PC-3 (cell line): ENCODE results near the gene TNFRSF18. TPM values are rescaled to one million over a fixed set of nuclear protein-coding genes. Genes with fewer than 3 reads are reported as not detected.

Experiments used
- ATAC-seq: fragments of 200-7000 bp; cut with Tn5 transposase; 2 replicates; pipeline ENCODE4 v1.9.1; 2020; ENCODE audit warnings: mild to moderate bottlenecking, moderate library complexity
- BruUV-seq: library from RNA; stranded (reverse); fragments of 400-500 nt; replicated peaks from 2 replicates; lab custom pipeline; 2021; lab: Mats Ljungman, UMichigan
- CTCF ChIA-PET: fragments of 300-600 bp; sonication (Branson Sonifier 250); formaldehyde crosslinking; loops from one replicate; lab custom pipeline; 2022; ENCODE audit warnings: antibody characterized with exemption; lab: Charles Lee
- POLR2A ChIA-PET: fragments of 300-600 bp; sonication (Branson Sonifier 250); formaldehyde crosslinking; loops from one replicate; lab custom pipeline; 2022; ENCODE audit warnings: antibody characterized with exemption; ENCODE audit not compliant: unreplicated experiment; lab: Charles Lee
- DNase-seq: peaks from one replicate; pipeline ENCODE4 v3.0.0-alpha.2; 2015
- H2AFZ ChIP-seq: fragments of 300-600 bp; sonication (generic); 2 replicates; pipeline ENCODE4 v1.6.0; 2016; ENCODE audit warnings: antibody characterized with exemption, low read length
- H3F3A ChIP-seq: fragments of 300-600 bp; sonication (generic); one replicate; pipeline ENCODE4 v1.6.0; 2017; ENCODE audit warnings: antibody characterized with exemption, low read length, control low read depth, mild to moderate bottlenecking; ENCODE audit not compliant: unreplicated experiment
- H3K27ac ChIP-seq: fragments of 300-600 bp; sonication (generic); 2 replicates; pipeline ENCODE4 v1.5.1; 2016; ENCODE audit warnings: mild to moderate bottlenecking, low read length
- H3K27me3 ChIP-seq: fragments of 300-600 bp; sonication (generic); 2 replicates; pipeline ENCODE4 v1.6.1; 2016; ENCODE audit warnings: low read length, mixed read lengths
- H3K36me3 ChIP-seq: fragments of 300-600 bp; sonication (generic); 2 replicates; pipeline ENCODE4 v1.6.1; 2016; ENCODE audit warnings: low read depth, mixed run types, low read length, mixed read lengths
- H3K4me1 ChIP-seq: fragments of 300-600 bp; sonication (generic); 2 replicates; pipeline ENCODE4 v1.5.1; 2016; ENCODE audit warnings: low read length; ENCODE audit not compliant: insufficient read depth
- H3K4me2 ChIP-seq: fragments of 300-600 bp; sonication (generic); 2 replicates; pipeline ENCODE4 v1.6.0; 2016; ENCODE audit warnings: low read length
- H3K4me3 ChIP-seq: fragments of 300-600 bp; sonication (generic); 2 replicates; pipeline ENCODE4 v1.5.1; 2016; ENCODE audit warnings: mild to moderate bottlenecking, low read length, mixed read lengths
- H3K79me2 ChIP-seq: fragments of 300-600 bp; sonication (generic); 2 replicates; pipeline ENCODE4 v1.6.1; 2017; ENCODE audit warnings: low read length, mixed read lengths
- H3K9ac ChIP-seq: fragments of 300-600 bp; sonication (generic); 2 replicates; pipeline ENCODE4 v1.6.0; 2016; ENCODE audit warnings: mild to moderate bottlenecking, low read length
- H3K9me2 ChIP-seq: fragments of 300-600 bp; sonication (generic); replicated peaks from 2 replicates; pipeline ENCODE4 v1.6.1; 2016; ENCODE audit warnings: mixed run types, low read length, mixed read lengths
- H3K9me3 ChIP-seq: fragments of 300-600 bp; sonication (generic); 2 replicates; pipeline ENCODE4 v1.6.1; 2016; ENCODE audit warnings: low read length, mixed read lengths
- H4K20me1 ChIP-seq: fragments of 300-600 bp; sonication (generic); 2 replicates; pipeline ENCODE4 v1.6.1; 2016; ENCODE audit warnings: low read length, mixed read lengths
- EZH2 ChIP-seq: fragments of 300-600 bp; sonication (generic); IDR thresholded peaks from one replicate; pipeline ENCODE4 v1.6.1; 2017; ENCODE audit warnings: antibody characterized with exemption, mild to moderate bottlenecking, low read length; ENCODE audit not compliant: unreplicated experiment
- EZH2phosphoT487 ChIP-seq: fragments of 300-600 bp; sonication (generic); IDR thresholded peaks from 2 replicates; pipeline ENCODE4 v1.6.1; 2018; ENCODE audit warnings: mild to moderate bottlenecking, antibody characterized with exemption, low read length, borderline replicate concordance
- intact Hi-C: fragments of 100-400 bp; cut with micrococcal nuclease; formaldehyde crosslinking; loops from 2 replicates; pipeline ENCODE4 v1.9.0; 2023
- total RNA-seq: library from RNA; depleted of rRNA; stranded (reverse); fragments of >200 nt; gene quantifications from 2 replicates; pipeline ENCODE4 v1.2.3, GENCODE V29; 2014
- TF ChIP-seq, protein P1 (sequence below): fragments of 300-600 bp; sonication (generic); conservative IDR thresholded peaks from 2 replicates; pipeline ENCODE4 v1.5.1; 2017; ENCODE audit warnings: antibody characterized with exemption, low read depth, mild to moderate bottlenecking, low read length

The TNFRSF18 gene
- total RNA-seq, 1 experiment from 2014 or later: 87.2 TPM

DNA sequence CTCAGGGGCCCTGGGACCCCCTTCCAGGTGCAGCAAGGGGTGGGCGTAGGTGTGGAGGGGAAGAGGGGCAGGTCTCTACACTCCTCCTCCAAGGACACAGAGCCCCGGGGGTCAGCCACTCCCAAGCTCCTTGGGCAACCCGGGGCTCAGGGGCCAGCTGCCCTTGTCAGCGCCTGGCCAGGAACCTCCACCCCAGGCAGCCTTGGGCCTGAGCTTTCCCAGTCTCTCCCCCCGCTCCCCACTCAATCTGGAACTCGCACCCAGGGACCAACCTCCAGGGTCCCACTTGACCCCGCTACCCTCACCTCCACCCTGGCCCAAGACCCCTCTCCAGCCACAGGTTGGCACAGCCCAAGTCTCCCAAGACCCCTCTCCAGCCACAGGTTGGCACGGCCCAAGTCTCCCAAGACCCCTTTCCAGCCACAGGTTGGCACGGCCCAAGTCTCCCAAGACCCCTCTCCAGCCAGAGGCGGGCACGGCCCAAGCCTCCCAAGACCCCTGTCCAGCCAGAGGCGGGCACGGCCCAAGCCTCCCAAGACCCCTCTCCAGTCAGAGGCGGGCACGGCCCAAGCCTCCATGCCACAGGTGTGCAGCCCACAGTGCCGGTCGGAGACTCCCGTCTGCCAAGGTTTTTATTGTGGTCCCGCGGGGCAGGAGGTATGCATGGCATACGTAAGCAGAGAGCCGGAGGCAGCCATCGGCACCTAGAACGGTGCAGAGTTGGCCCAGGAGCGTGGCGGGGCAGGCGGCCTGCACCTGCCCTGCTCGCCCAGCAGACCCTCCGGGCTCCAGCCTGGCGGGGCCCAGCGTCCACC lies 4.5 kb upstream of the TNFRSF18 start:
- no peaks in the 10 kb centered on the region for H3K9me2 ChIP-seq
- no peak overlapping the region for H3K4me3 ChIP-seq
- H3K27me3 ChIP-seq: no peaks in the 10 kb centered on the region
- intact Hi-C loops: no loop called here
- no peaks in the 10 kb centered on the region for H3K9me3 ChIP-seq
- no TSS peak for BruUV-seq
- ATAC-seq (no peak), DNase-seq (no peak)
- H3K79me2 ChIP-seq: peaks cover 2% of the 10 kb centered on the region
- no peaks in the 10 kb centered on the region for H3F3A ChIP-seq
- H3K9ac ChIP-seq: no peak overlapping the region
- TF ChIP-seq EZH2 (no peak), EZH2phosphoT487 (no peak)
- TF ChIP-seq, protein P1, sequence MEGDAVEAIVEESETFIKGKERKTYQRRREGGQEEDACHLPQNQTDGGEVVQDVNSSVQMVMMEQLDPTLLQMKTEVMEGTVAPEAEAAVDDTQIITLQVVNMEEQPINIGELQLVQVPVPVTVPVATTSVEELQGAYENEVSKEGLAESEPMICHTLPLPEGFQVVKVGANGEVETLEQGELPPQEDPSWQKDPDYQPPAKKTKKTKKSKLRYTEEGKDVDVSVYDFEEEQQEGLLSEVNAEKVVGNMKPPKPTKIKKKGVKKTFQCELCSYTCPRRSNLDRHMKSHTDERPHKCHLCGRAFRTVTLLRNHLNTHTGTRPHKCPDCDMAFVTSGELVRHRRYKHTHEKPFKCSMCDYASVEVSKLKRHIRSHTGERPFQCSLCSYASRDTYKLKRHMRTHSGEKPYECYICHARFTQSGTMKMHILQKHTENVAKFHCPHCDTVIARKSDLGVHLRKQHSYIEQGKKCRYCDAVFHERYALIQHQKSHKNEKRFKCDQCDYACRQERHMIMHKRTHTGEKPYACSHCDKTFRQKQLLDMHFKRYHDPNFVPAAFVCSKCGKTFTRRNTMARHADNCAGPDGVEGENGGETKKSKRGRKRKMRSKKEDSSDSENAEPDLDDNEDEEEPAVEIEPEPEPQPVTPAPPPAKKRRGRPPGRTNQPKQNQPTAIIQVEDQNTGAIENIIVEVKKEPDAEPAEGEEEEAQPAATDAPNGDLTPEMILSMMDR: no peak
- no peak overlapping the region for H2AFZ ChIP-seq
- ChIA-PET CTCF (no interaction called here), POLR2A (no interaction called here)
- no peak overlapping the region for H3K4me2 ChIP-seq
- H4K20me1 ChIP-seq: no peaks in the 10 kb centered on the region
- H3K27ac ChIP-seq: no peak overlapping the region
- H3K36me3 ChIP-seq: no peaks in the 10 kb centered on the region; the same call in 1 of the 2 replicates
- H3K4me1 ChIP-seq: peaks cover 16% of the 10 kb centered on the region

DNA sequence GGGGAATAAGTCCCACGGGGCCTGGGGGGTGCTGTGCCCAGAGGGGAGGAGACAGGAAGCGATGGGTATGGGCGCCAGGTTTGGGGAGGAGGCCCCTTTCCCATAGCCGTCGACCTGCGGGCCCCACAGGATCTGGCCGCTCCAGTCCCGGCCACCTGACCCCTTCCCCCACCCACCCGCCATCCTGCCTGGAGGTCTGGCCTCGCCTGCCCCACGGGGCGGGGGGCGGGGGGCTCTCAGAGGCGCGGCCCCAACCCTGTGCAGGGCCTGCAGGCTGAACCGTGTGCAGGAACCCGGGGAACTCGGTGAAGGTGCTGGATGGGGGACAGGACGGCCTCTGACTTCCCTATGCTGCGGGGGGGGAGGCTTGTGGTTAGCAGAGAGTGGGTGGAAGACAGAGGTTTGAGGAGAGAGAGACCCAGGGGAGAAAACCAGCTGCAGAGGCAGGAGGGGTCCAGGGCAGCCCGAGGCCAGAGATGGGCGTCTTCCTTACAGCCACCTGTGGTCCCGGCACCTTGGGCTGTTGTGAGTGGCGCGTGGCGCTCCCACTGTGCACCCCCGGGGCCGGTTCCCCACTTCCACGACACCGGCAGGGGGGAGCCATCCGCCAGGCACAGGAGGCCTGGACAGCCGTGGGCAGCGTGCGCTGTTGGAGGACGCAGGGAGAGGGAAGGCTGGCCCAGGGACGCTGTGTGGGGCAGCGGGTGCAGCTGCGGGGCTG lies 2.5 kb upstream of the TNFRSF18 start:
- H3K27ac ChIP-seq: peak overlapping the region; percentile 31; the same call in 1 of the 2 replicates
- peaks cover 12% of the 10 kb centered on the region for H3K79me2 ChIP-seq
- peak overlapping the region; percentile 72 for H2AFZ ChIP-seq
- POLR2A ChIA-PET: interaction anchor here (0.7 kb wide), 3 partner anchors 29 to 93 kb away, joined by 3 to 7 read pairs (median 6); partner anchors contain the start of gene C1orf159
- no peaks in the 10 kb centered on the region for H3K36me3 ChIP-seq
- CTCF ChIA-PET: no interaction called here
- H3K4me3 ChIP-seq: peak overlapping the region; percentile 60; the same call in 1 of the 2 replicates
- no peaks in the 10 kb centered on the region for H3F3A ChIP-seq
- TF ChIP-seq EZH2phosphoT487 (no peak), EZH2 (no peak)
- TF ChIP-seq, protein P1: no peak
- intact Hi-C loops: loop anchor here (2.0 kb wide), 1 partner anchor 92 kb away; the partner anchor contains the start of gene C1orf159
- no peaks in the 10 kb centered on the region for H3K9me3 ChIP-seq
- no peaks in the 10 kb centered on the region for H3K9me2 ChIP-seq
- H3K9ac ChIP-seq: 0 out of 2 replicates have a peak overlapping the region, but pooled peaks have one; percentile 11
- peaks cover 25% of the 10 kb centered on the region for H3K4me1 ChIP-seq
- no peak for ATAC-seq
- peak overlapping the region; percentile 84 for H3K4me2 ChIP-seq
- no peaks in the 10 kb centered on the region for H4K20me1 ChIP-seq
- no peak for DNase-seq
- no peaks in the 10 kb centered on the region for H3K27me3 ChIP-seq
- no TSS peak for BruUV-seq
